ENCODE measurements around the gene DNMT3L.
"Not testable (repeated sequence)": the region's sequence is repeated elsewhere in the genome, so short reads cannot be mapped to it uniquely, and the experiment has no call there.

DNMT3L gene

GRCh38 chr21:44303490-44303981 lies 41.8 kb upstream of the DNMT3L start:
- in situ Hi-C loops (cut with MboI; ENCODE audit: low sequenced_read_pairs, unreplicated experiment) = no loop called here
- no peak for DNase-seq (ENCODE audit: low spot score)

DNA sequence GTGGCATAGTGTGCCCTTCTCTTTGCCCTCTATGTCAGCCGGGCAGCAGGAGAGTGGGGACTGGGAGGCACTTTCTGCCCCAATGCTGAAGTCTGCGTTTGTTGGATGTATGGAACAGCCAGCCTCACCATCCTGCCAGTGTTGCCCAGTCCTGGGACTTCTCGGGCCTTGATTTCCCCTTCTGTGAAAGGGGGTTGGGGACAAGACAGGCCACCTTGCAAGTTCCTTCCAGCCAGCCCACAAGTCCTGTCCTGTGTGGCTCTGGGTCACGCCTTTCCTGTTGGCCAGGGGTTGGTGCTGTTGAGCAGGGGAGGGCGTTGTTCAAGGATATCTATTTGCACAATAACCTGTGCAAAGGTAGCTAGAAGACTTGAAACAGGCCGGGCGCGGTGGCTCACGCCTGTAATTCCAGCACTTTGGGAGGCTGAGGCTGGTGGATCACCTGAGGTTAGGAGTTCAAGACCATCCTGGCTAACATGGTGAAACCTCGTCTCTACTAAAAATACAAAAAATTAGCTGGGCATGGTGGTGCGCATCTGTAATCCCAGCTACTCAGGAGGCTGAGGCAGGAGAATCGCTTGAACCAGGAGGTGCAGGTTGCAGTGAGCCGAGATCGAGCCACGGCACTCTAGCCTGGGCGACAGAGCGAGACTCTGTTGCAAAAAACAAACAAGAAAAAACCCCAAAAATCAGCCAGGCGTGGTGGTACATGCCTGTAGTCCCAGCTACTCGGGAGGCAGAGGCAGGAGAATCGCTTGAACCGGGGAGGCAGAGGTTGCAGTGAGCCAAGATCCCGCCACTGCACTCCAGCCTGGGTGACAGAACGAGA lies 41.1 kb upstream of the DNMT3L start:
- DNase-seq (ENCODE audit: low spot score); in situ Hi-C loops (cut with MboI; ENCODE audit: low sequenced_read_pairs, unreplicated experiment): not testable (repeated sequence)

More at GRCh38 chr21:44303490-44303981, 41.8 kb upstream of the DNMT3L start:
- TF ChIP-seq CTCF (IDR thresholded peaks at IDR 0.05; ENCODE audit: borderline replicate concordance, control extremely low read depth, extremely low read depth, insufficient read depth, missing control alignments) = no peak

DNA sequence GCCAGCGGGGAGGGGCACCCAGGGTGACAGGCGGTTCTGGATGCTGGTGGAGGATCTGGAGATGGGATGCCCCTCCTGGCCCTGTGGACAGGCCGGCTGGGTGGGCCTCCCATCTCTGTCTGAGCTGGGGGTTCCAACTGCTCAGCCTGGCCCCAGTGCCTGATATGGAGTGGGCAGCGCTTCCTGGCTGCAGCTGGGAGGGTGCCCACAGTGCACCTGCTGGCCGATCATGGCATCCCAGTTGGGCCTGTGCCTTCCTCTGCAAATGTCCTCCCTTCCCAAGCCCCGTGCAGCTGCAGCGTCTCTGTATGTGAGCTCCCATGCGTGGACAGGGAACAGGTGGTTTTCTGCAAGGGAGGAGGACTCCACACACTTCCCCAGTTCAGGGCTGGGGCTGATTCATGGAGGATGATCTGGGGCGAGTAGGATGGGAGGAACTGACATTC lies 40.3 kb upstream of the DNMT3L start:
- DNase-seq (ENCODE audit: low spot score) = no peak
- in situ Hi-C loops (cut with MboI; ENCODE audit: low sequenced_read_pairs, unreplicated experiment) = no loop called here
- TF ChIP-seq CTCF (IDR thresholded peaks at IDR 0.05; ENCODE audit: borderline replicate concordance, control extremely low read depth, extremely low read depth, insufficient read depth, missing control alignments) = no peak

- TF ChIP-seq CTCF (IDR thresholded peaks at IDR 0.05; ENCODE audit: borderline replicate concordance, control extremely low read depth, extremely low read depth, insufficient read depth, missing control alignments) = no peak
- in situ Hi-C loops (cut with MboI; ENCODE audit: low sequenced_read_pairs, unreplicated experiment) = no loop called here
- DNase-seq (ENCODE audit: low spot score) = no peak
Observed at GRCh38 chr21:44301141-44301540, 39.4 kb upstream of the DNMT3L start.

DNA sequence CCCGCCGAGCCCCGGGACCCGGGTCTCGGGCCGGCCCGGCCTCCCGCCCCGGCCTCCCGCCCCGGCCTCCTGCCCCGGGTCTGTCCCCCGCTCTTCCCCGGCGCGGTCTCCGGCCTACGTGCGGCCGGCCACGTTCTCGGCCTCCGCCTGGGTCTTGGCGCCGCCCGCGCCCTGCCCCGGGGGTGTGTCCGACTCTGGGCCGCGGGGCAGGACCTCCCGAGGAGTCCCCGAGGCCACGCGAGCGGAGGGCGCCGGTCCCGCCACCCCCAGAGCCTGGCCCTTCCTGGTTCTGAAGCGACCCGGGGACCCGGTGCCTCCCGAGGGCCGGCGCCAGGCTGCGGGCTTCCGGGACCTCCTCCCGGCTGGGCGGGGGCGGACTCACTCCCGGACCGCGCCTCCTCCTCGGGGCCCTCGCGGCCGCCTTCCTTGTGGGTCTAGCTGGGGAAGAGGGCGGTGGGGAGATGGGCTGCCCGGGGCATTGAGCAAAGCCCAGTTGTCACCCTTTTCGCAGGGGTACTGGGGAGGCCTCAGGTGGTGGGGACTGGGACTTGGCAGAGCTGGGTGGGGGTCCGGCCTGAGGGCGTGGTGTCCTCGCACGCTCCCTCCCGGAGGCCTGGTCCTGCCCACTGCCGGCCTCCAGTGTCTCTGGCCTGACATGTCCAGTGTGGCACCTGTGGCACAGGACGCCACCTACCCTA lies 38.7 kb upstream of the DNMT3L start:
- in situ Hi-C loops (cut with MboI; ENCODE audit: low sequenced_read_pairs, unreplicated experiment) = no loop called here
- DNase-seq (ENCODE audit: low spot score) = peak; percentile 89
- no peak for TF ChIP-seq CTCF (IDR thresholded peaks at IDR 0.05; ENCODE audit: borderline replicate concordance, control extremely low read depth, extremely low read depth, insufficient read depth, missing control alignments)

GRCh38 chr21:44299458-44300261 lies 38.0 kb upstream of the DNMT3L start, which contains the start of gene PFKL:
PFKL (plus strand) TSS chr21:44300053; CDS start chr21:44300106, 53 bp downstream.
- TF ChIP-seq CTCF (IDR thresholded peaks at IDR 0.05; ENCODE audit: borderline replicate concordance, control extremely low read depth, extremely low read depth, insufficient read depth, missing control alignments) = no peak
- DNase-seq (ENCODE audit: low spot score) = peak; percentile 94
- in situ Hi-C loops (cut with MboI; ENCODE audit: low sequenced_read_pairs, unreplicated experiment) = loop anchor here (25.0 kb wide), 2 partner anchors 262 to 487 kb away; no protein-coding TSS in a partner anchor

Measured in GM13976 (cell line).